ENCODE results near the gene MFSD6. TPM values are rescaled to one million over a fixed set of nuclear protein-coding genes. Genes with fewer than 3 reads are reported as not detected.

The MFSD6 gene
- total RNA-seq, 1 donor from 2014 or later = 15.1 TPM

GRCh38 chr2:190436557-190436956 is 28.4 kb downstream of the MFSD6 start:
- Mint-ChIP-seq H3K36me3 (ENCODE audit: insufficient read depth) (peaks cover 12% of the 10 kb centered on the region), H3K9me3 (ENCODE audit: low read depth) (no peaks in the 10 kb centered on the region), H3K27me3 (no peaks in the 10 kb centered on the region), H3K27ac (no peak overlapping the region), H3K4me1 (ENCODE audit: low read depth) (no peaks in the 10 kb centered on the region), H3K4me3 (ENCODE audit: low read depth) (no peak overlapping the region)
- TF ChIP-seq CTCF (IDR thresholded peaks at IDR 0.05; ENCODE audit: unreplicated experiment) = no peak
- no peak for DNase-seq (ENCODE audit: low spot score, unreplicated experiment)

- Mint-ChIP-seq H3K9me3 (ENCODE audit: low read depth) (no peaks in the 10 kb centered on the region), H3K4me1 (ENCODE audit: low read depth) (peaks cover 2% of the 10 kb centered on the region), H3K27me3 (no peaks in the 10 kb centered on the region), H3K36me3 (ENCODE audit: insufficient read depth) (peaks cover 10% of the 10 kb centered on the region), H3K4me3 (ENCODE audit: low read depth) (no peak overlapping the region), H3K27ac (no peak overlapping the region)
- no peak for DNase-seq (ENCODE audit: low spot score, unreplicated experiment)
- no peak for TF ChIP-seq CTCF (IDR thresholded peaks at IDR 0.05; ENCODE audit: unreplicated experiment)
Measured at GRCh38 chr2:190440113-190440512, 32.0 kb downstream of the MFSD6 start.

GRCh38 chr2:190441564-190441963 is 33.4 kb downstream of the MFSD6 start:
- H3K4me1 Mint-ChIP-seq (ENCODE audit: low read depth) = peaks cover 2% of the 10 kb centered on the region
- no peak for DNase-seq (ENCODE audit: low spot score, unreplicated experiment)
- TF ChIP-seq CTCF (IDR thresholded peaks at IDR 0.05; ENCODE audit: unreplicated experiment) = no peak
- H3K27ac Mint-ChIP-seq = no peak overlapping the region
- no peaks in the 10 kb centered on the region for H3K27me3 Mint-ChIP-seq
- H3K36me3 Mint-ChIP-seq (ENCODE audit: insufficient read depth) = peaks cover 5% of the 10 kb centered on the region
- no peaks in the 10 kb centered on the region for H3K9me3 Mint-ChIP-seq (ENCODE audit: low read depth)
- H3K4me3 Mint-ChIP-seq (ENCODE audit: low read depth) = no peak overlapping the region

- no peaks in the 10 kb centered on the region for H3K36me3 Mint-ChIP-seq (ENCODE audit: insufficient read depth)
- no peak for TF ChIP-seq CTCF (IDR thresholded peaks at IDR 0.05; ENCODE audit: unreplicated experiment)
- H3K4me3 Mint-ChIP-seq (ENCODE audit: low read depth) = no peak overlapping the region
Measured at GRCh38 chr2:190443055-190443454, 34.9 kb downstream of the MFSD6 start.

GRCh38 chr2:190443778-190444481 is 35.8 kb downstream of the MFSD6 start:
- H3K4me1 Mint-ChIP-seq (ENCODE audit: low read depth) = peaks cover 2% of the 10 kb centered on the region
- no peaks in the 10 kb centered on the region for H3K36me3 Mint-ChIP-seq (ENCODE audit: insufficient read depth)
- no peak overlapping the region for H3K27ac Mint-ChIP-seq
- no peak overlapping the region for H3K4me3 Mint-ChIP-seq (ENCODE audit: low read depth)
- no peak for TF ChIP-seq CTCF (IDR thresholded peaks at IDR 0.05; ENCODE audit: unreplicated experiment)
- no peaks in the 10 kb centered on the region for H3K27me3 Mint-ChIP-seq
- H3K9me3 Mint-ChIP-seq (ENCODE audit: low read depth) = no peaks in the 10 kb centered on the region
- no peak for DNase-seq (ENCODE audit: low spot score, unreplicated experiment)

More at GRCh38 chr2:190443055-190443454, 34.9 kb downstream of the MFSD6 start:
- Mint-ChIP-seq H3K4me1 (ENCODE audit: low read depth) (peaks cover 2% of the 10 kb centered on the region), H3K27ac (no peak overlapping the region), H3K27me3 (no peaks in the 10 kb centered on the region), H3K9me3 (ENCODE audit: low read depth) (no peaks in the 10 kb centered on the region)
- no peak for DNase-seq (ENCODE audit: low spot score, unreplicated experiment)

Measured in progenitor cell of endocrine pancreas (in vitro differentiated cells).